ENCODE measurements around the gene CYBA. TPM values are rescaled to one million over a fixed set of nuclear protein-coding genes. Genes with fewer than 3 reads are reported as not detected.

The CYBA gene
- total and polyA plus RNA-seq, 9 of the 15 experiments (the other 6 are each of a cell fraction or from before 2014, with no cell fraction given) = 0.34 to 683 (median 93.0) TPM

DNA sequence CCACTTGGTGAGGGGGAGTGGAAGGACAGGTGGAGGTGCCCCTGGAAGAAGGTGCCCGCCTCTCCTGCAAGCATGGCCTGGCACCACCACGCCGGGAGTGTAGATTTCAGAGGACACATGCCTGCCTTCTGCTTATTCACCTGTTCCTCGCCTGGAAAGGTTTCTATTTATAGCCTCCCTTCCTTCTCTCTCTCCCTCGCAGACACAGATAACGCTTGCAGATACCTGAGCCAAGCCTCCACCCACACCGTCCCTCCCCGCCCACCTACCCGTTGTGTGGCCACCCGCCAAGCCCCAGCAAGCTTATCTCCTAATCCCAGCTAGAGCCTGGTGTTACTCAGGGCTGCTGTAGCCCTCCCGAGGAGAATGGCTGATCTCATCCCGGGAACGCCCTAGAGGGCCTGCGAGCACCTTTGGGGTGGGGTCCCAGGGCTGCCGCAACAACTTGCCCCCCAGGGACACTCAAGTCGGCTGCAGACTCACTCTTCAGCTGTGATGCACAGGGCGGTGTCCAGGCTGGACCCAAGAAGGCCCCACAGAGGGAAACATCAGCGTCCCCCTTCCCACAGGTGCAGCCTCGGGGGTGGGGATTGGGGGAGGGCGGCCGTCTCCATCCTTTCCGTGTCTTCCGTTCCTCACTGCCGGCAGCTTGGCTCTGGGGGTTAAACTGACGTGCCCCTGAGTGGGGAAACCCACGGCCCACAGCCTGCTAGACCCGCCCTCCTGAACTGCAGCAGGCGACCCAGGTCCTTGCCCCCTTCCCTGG lies 37.3 kb upstream of the CYBA start (continued):
- TF ChIP-seq ZKSCAN3 (CRISPR knock-in tag; IDR thresholded peaks at IDR 0.05) (no peak), ZFP36 (IDR thresholded peaks at IDR 0.05; ENCODE audit: low read depth, low read length, partially characterized antibody) (no peak), NCOR1 (IDR thresholded peaks at IDR 0.05) (peak; percentile 96), MECOM (CRISPR knock-in tag; IDR thresholded peaks at IDR 0.05) (peak; percentile 80; the same call in 1 of the 2 replicates), TEAD4 (IDR thresholded peaks at IDR 0.05; ENCODE audit: low read length) (peak; percentile 96), TEAD4 (CRISPR knock-in tag; IDR thresholded peaks at IDR 0.05; ENCODE audit: borderline replicate concordance) (no peak), CHD2 (IDR thresholded peaks at IDR 0.05; ENCODE audit: low read depth, low read length) (no peak), ZNF174 (CRISPR knock-in tag; IDR thresholded peaks at IDR 0.05) (no peak), EHMT2 (IDR thresholded peaks at IDR 0.05) (no peak), MEF2D (tag; conservative IDR thresholded peaks at IDR 0.05; ENCODE audit: low read depth) (peak; percentile 99), ELF2 (CRISPR knock-in tag; IDR thresholded peaks at IDR 0.05) (no peak), CHD4 (IDR thresholded peaks at IDR 0.05; ENCODE audit: insufficient read depth, insufficient replicate concordance, low read depth, low read length, poor library complexity, severe bottlenecking) (no peak), ETS2 (tag; IDR thresholded peaks at IDR 0.05; ENCODE audit: borderline replicate concordance, poor library complexity, severe bottlenecking) (no peak), CHD1 (IDR thresholded peaks at IDR 0.05; ENCODE audit: low read length) (no peak)
- TF ChIP-seq, protein P1, sequence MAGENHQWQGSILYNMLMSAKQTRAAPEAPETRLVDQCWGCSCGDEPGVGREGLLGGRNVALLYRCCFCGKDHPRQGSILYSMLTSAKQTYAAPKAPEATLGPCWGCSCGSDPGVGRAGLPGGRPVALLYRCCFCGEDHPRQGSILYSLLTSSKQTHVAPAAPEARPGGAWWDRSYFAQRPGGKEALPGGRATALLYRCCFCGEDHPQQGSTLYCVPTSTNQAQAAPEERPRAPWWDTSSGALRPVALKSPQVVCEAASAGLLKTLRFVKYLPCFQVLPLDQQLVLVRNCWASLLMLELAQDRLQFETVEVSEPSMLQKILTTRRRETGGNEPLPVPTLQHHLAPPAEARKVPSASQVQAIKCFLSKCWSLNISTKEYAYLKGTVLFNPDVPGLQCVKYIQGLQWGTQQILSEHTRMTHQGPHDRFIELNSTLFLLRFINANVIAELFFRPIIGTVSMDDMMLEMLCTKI (IDR thresholded peaks at IDR 0.05; ENCODE audit: partially characterized antibody) = no peak
- TF ChIP-seq, protein P2, sequence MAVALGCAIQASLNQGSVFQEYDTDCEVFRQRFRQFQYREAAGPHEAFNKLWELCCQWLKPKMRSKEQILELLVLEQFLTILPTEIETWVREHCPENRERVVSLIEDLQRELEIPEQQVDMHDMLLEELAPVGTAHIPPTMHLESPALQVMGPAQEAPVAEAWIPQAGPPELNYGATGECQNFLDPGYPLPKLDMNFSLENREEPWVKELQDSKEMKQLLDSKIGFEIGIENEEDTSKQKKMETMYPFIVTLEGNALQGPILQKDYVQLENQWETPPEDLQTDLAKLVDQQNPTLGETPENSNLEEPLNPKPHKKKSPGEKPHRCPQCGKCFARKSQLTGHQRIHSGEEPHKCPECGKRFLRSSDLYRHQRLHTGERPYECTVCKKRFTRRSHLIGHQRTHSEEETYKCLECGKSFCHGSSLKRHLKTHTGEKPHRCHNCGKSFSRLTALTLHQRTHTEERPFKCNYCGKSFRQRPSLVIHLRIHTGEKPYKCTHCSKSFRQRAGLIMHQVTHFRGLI (CRISPR knock-in tag; IDR thresholded peaks at IDR 0.05) = no peak
- TF ChIP-seq, protein P3, sequence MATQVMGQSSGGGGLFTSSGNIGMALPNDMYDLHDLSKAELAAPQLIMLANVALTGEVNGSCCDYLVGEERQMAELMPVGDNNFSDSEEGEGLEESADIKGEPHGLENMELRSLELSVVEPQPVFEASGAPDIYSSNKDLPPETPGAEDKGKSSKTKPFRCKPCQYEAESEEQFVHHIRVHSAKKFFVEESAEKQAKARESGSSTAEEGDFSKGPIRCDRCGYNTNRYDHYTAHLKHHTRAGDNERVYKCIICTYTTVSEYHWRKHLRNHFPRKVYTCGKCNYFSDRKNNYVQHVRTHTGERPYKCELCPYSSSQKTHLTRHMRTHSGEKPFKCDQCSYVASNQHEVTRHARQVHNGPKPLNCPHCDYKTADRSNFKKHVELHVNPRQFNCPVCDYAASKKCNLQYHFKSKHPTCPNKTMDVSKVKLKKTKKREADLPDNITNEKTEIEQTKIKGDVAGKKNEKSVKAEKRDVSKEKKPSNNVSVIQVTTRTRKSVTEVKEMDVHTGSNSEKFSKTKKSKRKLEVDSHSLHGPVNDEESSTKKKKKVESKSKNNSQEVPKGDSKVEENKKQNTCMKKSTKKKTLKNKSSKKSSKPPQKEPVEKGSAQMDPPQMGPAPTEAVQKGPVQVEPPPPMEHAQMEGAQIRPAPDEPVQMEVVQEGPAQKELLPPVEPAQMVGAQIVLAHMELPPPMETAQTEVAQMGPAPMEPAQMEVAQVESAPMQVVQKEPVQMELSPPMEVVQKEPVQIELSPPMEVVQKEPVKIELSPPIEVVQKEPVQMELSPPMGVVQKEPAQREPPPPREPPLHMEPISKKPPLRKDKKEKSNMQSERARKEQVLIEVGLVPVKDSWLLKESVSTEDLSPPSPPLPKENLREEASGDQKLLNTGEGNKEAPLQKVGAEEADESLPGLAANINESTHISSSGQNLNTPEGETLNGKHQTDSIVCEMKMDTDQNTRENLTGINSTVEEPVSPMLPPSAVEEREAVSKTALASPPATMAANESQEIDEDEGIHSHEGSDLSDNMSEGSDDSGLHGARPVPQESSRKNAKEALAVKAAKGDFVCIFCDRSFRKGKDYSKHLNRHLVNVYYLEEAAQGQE (IDR thresholded peaks at IDR 0.05; ENCODE audit: borderline replicate concordance) = no peak; the same call in 1 of the 2 replicates
- TF ChIP-seq, protein P3 (CRISPR knock-in tag; IDR thresholded peaks at IDR 0.05; ENCODE audit: low read depth) = no peak
